ENCODE measurements around the gene NF2.
"Not testable (repeated sequence)": the region's sequence is repeated elsewhere in the genome, so short reads cannot be mapped to it uniquely, and the experiment has no call there.

DNA sequence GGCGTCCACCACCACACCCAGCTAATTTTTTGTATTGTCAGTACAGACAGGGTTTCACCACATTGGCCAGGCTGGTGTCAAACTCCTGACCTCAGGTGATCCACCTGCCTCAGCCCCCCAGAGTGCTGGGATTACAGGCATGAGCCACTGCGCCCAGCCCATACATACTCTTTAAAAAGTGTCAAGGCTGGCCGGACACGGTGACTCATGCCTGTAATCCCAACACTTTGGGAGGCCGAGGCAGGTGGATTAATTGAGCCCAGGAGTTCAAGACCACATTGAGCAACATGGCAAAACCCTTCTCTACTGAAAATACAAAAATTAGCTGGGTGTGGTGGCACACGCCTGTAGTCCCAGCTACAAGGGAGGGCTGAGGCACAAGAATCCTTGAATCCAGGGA is 9.0 kb upstream of the NF2 start:
- TF ChIP-seq, protein P1, sequence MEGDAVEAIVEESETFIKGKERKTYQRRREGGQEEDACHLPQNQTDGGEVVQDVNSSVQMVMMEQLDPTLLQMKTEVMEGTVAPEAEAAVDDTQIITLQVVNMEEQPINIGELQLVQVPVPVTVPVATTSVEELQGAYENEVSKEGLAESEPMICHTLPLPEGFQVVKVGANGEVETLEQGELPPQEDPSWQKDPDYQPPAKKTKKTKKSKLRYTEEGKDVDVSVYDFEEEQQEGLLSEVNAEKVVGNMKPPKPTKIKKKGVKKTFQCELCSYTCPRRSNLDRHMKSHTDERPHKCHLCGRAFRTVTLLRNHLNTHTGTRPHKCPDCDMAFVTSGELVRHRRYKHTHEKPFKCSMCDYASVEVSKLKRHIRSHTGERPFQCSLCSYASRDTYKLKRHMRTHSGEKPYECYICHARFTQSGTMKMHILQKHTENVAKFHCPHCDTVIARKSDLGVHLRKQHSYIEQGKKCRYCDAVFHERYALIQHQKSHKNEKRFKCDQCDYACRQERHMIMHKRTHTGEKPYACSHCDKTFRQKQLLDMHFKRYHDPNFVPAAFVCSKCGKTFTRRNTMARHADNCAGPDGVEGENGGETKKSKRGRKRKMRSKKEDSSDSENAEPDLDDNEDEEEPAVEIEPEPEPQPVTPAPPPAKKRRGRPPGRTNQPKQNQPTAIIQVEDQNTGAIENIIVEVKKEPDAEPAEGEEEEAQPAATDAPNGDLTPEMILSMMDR (IDR thresholded peaks at IDR 0.05): not testable (repeated sequence)
- not testable (repeated sequence) for TF ChIP-seq POLR2A (IDR thresholded peaks at IDR 0.05)

Measured in ovary (tissue), 3 donors.